Esophagus squamous epithelium (tissue), 4 donors: ENCODE data around the gene GABRR1.

Experiments used
- CTCF ChIP-seq, 6 experiments: fragments of 450-650 bp in 4 of 6; fragments of 200-600 bp in 2 of 6; sonication (generic) in 2 of 6; IDR thresholded peaks; one replicate each; pipeline ENCODE4 v1.5.1; 2016 to 2019; ENCODE audit warnings: antibody characterized with exemption in 6 of 6, mild to moderate bottlenecking in 4 of 6, moderate library complexity in 4 of 6
- POLR2A ChIP-seq, 4 donors: fragments of 450-650 bp; IDR thresholded peaks; one replicate each; pipeline ENCODE4 v1.6.1; 2017; ENCODE audit warnings: antibody characterized with exemption in 4 of 4, mild to moderate bottlenecking in 4 of 4, moderate library complexity in 3 of 4

- TF ChIP-seq CTCF (IDR thresholded peaks at IDR 0.05) (no peak), POLR2A (IDR thresholded peaks at IDR 0.05) (no peak)
Observed at GRCh38 chr6:89217299-89217910, at the start of gene GABRR1.
